OCI-M2 (cell line): Measurements from ENCODE around the gene PDE4D.

Experiments used
- DNase-seq: peaks from one replicate; lab custom pipeline; 2025; ENCODE audit not compliant: unreplicated experiment; lab: John Stamatoyannopoulos, UW

Gene PDE4D

DNA sequence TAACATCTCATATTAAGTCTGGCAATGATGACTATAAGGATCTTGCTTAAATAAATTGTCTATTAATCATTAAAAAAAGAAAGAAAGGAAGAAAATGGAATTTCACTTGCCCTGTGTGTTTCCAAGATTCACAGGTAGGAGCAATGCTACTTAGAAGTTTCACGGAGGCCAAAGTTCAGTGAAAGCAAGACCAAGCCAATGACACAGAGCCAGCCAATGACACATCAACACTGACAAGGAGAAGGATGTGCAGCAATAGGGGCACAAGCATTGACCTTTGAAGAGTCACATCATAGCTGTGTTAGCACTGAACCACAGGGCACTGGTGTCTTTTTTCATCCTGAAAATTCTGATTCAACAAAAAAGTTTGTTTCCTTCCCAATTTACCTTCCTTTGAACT is 364.3 kb downstream of the PDE4D start:
- DNase-seq = no peak

DNA sequence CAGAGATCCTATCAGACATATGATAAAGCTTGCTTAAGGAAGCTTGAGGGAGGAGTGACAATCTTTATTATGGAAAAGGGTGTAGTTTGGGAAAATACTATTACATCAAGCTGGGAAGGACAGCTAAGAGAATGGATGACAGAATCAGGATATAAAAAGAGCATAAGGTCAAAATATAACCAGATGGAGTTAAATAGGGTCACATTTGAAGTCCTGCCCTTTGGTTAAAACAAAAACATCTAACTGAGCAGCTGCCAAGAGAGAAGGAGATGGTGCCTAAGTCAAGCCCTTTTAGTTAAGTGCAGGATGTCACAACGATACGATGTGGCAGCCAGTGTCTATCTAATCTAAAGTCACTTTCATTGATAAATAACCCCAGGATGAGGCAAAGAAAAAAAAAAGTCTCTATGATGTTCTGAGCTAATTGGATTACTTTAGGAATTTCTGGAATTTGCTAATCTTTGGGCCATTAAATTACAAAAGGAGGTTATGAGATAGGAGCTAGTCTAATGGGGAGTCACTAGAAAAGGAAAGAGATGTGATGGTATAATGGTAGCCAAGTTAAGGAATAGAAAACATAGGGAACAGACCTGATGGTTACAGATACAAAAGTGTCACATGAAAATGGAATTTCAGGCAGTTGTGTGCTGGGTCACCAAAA is 365.2 kb downstream of the PDE4D start:
- DNase-seq = no peak

DNA sequence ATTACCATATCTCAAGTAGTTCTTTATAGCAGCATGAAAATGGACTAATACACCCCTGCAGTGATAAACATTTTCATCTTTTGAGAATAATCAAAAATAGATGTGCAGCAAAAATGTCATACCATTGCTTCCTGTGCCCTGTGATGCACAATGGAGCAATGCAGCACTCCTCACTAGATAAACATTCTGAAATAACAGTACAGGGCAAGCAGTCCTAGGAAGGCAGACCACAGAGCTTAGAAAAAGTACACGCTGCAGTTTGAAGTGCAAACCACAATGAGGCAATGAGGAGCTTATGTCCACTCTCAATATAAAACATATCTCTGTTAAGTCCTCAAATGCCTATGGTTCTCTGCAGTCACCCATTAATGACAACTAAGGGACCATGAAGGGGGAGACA is 367.6 kb downstream of the PDE4D start:
- DNase-seq = no peak

DNA sequence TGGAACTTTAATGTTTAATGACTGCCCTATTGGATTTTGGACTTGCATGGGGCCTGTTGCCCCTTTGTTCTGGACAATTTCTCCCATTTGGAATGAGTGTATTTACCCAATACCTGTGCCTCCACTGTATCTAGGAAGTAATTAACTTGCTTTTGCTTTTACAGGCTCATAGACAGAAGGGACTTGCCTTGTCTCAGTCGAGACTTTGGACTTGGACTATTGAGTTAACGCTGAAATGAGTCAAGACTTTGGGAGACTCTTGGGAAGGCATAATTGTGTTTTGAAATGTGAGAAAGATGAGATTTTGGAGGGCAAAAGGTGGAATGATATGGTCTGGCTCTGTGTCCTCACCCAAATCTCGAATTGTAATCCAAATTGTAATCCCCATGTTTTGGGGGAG is 368.2 kb downstream of the PDE4D start:
- no peak for DNase-seq

DNA sequence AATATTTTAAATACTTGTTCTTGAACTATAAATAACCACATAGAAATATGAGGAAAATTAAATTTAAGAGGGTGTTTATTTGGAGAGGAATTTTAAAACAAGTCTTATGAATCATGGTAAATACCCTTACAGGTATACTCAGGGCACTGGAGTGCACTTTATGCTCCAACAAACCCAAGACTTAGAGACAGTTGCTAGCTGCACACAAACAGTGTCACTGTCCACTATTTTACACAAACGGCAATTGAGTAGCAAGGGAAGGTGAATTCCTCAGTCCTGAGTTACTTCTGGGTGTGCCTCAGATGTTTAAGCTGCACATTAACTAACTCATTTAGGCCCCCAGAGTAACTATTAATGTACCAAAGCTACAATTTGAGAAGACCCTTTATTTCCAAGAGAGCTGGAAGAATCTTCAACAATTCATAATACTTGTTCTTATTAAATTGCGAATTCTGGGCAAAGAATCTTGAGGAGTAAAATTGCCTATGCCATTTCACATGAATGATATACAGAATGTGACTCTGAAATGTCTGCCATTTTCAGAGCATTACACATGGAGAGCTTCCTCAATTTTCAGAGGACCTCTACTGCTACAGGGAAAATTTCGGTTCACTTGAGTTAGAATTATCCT is 371.2 kb downstream of the PDE4D start:
- DNase-seq = no peak

DNA sequence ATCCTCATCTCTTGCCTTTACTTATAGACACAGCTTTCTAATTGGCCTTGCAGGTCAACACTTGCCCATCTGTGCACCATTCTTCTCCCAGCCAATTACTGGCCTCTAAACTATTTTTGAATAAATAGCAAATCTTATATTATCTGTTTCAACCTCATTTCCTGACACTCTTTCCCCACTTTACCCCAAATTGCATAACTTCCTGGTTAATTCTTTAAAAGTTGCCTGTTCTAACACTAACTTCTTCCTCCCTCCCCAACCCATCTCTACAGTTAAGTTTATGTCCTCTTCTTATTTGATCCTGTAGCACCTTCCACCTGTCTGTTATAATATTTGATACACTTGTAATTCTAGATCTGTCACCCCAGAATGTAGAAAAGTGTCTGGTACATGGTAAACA is 372.1 kb downstream of the PDE4D start:
- no peak for DNase-seq

DNA sequence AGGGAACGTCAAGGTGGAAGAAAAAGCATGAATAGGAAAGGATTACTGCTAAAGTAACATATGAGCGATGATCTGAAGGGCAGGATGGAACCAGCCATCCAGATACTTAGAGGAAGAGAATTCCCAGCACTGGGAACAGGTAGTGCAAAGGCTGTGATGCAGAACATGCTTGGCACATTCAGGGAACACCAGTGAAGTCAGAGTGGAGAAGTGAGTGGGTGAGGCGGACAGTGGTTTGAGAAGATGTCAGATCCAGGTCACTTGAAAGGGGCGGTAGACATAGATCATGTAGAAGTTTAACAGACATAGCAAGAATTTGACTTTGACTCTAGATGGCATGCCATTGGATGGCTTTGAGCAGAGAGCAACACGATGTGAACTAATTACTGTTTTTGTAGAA is 374.2 kb downstream of the PDE4D start:
- DNase-seq = no peak

DNA sequence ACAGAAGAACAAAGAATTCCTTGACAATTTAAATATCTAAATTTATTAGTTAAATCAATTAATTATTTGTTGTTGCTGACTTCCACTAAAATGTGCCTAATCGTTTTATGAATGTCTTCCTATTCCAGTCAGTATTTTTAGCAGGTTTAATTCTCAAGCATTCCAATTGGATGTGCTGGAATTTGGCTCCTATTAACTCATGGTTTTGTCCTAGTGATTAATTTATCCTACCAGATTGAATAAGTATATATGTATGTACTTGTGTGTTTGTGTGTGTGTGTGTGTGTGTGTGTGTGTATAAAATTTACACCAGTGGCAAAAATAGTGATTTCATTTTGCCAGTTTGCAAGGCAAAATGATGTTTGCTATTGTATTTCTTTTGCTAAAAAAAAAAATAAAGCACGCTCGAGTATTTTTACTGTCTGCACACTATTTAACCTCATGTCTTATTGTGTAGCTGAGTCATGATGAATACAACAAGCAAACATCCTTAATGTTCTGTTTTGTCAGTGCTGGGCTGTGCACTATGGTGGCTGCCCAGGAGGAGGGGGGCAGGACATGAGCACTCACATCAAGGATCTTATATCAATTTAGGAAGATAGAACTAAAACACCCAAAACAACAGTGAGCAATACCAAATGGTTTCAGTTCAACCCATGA is 375.5 kb downstream of the PDE4D start:
- no peak for DNase-seq

DNA sequence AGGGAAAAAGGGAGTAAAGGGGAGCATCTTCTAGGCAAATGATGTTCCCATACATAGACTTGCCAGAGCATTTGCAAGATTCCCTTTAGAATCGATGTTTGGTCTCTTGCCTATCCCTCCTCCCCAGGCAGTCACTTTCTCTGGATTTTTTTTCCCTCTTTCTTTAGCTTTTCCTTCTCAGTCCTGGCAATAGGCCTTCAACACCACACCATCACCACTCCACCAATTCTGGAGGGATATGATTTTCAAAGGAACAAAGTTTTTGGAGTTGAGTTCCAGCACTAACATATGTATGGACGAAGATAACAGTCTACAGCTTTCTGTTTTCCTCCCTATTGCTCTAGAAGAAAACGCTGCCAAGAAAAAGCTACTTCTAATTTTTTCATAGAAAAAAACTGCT is 377.4 kb downstream of the PDE4D start:
- no peak for DNase-seq

DNA sequence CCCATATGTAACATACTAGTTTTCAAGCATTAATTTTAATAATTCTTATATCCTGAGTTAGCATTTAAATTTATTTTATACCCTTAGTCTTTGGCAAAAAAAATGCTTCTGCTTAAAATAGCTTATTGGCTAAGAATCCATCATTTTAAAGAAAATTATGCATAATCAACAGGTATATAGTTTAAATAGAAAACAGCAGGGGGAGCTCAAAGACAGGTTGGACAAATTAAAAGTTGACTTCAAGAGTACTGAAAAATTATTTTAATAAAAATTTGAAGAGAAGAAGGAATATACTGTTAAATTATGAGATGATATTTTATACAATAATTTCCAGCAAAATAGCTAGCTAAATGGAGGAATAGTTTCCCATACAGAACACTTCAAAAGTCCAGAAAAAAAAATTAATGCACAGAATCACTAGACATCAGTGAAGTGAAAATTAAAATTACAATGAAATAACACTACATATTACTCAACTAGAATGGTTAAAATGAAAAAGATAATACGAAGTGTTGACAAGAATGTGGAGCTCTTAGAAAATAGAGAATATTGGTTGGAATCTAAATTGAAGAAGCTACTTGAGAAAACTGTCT is 387.1 kb downstream of the PDE4D start:
- DNase-seq = no peak

DNA sequence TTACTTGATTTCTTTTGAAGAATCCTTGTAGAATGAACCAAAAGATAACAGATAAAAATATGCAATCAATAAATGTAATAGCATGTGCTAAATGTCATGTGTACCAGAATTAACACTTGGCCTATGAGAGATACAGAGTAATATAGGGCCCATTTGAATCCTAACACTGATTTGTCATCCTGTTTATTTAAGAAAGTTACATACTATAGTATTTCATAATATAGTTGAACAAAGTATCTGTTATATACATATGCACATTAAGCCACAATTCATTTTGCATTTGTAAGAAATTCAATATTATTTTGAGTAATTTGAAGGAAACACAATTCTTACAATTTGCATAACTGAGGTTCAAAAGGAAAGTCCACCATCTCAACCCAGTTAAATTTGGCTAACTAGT is 389.5 kb downstream of the PDE4D start:
- DNase-seq = no peak

DNA sequence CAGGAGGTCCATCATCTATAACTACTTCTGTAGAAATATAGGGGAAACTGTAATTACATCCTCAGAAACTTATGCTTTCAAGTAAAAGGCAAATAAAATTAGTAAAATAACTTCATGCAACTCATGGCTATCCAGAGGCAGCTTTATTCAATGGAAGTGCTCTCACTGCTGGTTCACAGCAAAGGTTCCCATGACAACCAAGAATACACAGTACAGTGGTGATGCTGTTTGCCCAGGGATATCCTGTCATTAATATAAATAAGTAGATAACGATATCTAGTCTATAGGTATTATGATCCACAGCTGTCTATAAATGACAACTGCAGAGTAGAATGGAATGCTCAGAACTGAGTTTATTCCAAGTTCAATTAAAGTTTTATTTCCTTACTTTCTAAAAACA is 390.3 kb downstream of the PDE4D start:
- DNase-seq = no peak

DNA sequence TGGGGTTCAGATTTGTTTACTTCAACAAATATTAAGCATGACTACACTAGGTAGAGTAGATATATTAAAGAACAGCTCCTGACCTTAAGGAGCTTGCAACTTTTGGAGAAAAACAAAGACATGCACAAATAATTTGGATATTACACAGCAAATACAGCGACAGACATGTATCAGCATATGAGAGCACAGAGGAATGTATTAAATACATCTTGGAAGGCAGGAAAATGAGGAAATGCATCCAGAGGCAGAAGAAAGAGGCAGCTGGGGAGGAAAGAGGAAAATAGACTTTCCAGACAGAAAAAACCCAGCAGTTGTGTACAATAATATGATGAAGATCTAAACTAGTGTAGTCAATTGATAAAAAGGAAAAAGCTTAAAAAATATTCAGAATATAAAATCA is 392.2 kb downstream of the PDE4D start:
- DNase-seq = no peak

DNA sequence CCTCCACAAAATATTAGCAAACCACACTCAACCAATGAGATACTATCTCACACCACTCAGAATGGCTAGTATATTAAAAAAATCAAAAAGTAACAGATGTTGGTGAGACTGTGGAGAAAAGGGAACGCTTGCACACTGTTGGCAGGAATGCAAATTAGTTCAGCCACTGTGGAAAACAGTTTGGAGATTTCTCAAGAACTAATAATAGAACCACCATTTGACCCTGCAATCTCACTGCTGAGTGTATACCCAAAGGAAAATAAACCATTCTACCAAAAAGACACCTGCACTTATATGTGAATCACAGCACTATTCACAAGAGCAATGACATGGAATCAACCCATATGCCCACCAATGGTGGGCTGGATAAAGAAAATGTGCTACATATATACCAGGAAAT is 393.5 kb downstream of the PDE4D start:
- no peak for DNase-seq

DNA sequence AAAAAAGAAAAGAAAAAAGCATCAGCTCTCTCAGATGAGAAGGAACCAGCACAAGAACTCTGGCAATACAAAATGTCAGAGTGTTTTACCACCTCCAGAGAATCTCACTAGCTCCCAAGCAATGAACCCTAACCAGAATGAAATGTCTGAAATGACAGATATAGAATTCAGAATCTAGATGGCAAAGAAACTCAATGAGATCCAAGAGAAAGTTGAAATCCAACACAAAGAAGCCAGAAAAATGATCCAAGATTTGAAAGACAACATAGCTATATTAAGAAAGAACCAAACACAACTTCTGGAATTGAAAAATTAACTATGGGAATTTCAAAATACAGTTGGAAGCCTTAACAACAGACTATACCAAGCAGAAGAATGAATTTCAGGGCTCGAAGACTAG is 396.3 kb downstream of the PDE4D start:
- DNase-seq = no peak

DNA sequence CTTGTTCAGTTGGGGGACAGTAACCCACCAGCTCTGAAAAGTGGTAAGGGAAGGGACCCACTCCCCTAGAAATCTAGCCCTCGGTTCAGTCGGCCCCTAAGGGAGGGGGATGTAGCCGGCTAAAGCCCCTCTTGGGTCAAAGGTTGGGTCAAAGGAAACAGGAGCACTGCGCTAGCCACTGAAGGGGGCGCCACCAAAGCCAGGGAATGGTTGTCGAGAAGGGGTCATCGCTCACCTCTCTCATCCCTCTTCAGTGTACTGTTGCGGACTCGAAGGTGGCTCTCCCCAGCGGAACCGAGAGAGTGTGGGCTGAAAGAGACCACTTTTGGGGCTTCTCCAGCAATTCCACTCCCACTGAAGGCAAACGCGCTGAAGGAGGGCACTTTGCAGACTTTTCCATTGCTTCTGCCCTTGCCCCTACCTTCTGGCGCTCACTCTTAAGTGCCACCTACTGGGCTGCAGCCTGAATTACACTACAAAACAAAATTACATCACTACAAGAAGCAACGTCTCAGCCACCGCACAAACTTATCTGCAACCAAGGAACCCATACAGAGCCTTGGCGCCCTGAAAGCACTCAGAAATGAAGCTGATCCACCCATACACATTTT is 396.9 kb downstream of the PDE4D start:
- no peak for DNase-seq

DNA sequence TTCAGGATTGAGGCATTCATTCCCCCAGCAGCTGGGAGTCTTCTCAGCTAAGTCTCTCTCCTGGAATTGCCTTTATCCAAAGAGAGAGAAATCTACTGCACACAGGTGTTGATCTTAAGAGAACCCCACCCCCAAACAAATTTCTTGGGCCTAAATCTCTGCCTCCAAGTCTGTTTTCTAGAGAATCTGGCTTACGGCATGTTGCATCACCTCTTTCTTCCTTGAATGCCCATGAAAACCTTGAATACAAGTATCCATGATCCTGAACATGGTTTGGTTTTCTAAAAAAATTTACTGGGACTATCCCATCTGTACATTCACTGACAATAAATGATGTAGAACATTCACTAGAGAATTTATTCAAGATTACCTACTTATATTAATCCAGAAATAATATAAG is 401.6 kb downstream of the PDE4D start:
- no peak for DNase-seq

DNA sequence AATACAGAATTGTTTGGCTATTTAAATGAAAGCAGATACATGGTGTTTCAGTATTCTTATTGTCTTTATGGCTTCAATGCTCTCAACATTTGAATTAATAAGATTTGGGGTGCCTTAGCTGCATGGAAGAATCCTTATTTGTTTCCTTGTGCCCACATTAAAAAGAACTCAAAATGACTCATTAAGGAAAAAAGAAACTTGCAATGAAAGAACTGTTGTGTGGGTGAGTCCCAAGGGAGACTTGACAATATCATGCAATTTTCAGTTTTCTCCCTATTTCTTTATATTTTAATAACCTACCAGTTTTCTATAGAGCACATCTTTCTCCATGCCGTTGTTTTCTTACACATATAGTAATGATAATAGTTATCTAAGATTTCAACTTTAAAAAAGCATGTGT is 404.0 kb downstream of the PDE4D start:
- no peak for DNase-seq

DNA sequence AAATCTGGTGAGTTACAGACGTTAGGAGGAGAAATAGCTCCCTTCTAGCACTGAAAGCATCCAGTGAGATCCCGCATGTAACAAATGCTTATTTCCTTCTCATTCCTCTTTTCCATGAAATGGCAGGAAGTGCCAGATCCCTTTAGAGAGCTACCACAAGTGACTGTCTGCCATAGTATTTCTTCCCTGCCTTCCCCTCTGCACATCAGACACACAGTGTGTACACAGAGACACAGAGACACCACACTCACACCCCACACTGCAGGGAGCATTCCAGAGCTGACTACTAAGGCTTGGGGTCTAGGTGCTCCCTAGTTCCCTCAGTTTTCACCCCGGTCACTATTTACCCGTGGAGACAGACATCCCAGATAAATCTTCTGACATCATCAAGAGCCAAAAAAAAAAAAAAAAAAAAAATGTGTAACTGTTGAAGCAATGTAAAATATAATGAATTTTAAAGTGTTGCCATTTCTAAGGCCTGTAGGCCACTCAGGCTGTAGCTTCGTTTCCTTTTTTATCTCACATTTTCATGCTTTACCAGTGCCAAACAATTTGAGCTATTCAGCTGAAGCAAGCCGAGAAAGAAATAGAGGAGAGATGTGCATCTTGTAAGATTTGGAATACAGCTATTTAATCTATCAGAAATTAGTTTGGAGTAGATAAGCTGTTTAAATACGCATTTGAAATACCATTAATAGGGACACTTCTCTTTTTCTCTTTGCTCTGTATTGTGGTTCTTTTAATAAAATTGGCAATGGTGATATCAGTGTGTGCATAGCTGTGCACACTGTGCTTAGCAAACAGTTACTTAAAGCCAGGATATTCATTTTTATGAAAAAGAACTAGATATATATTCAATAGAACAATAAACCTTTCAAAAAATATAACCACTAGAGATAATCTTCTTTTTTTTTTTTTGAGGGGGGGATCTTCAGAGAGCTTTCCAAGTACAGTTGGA is 405.5 kb downstream of the PDE4D start:
- no peak for DNase-seq

DNA sequence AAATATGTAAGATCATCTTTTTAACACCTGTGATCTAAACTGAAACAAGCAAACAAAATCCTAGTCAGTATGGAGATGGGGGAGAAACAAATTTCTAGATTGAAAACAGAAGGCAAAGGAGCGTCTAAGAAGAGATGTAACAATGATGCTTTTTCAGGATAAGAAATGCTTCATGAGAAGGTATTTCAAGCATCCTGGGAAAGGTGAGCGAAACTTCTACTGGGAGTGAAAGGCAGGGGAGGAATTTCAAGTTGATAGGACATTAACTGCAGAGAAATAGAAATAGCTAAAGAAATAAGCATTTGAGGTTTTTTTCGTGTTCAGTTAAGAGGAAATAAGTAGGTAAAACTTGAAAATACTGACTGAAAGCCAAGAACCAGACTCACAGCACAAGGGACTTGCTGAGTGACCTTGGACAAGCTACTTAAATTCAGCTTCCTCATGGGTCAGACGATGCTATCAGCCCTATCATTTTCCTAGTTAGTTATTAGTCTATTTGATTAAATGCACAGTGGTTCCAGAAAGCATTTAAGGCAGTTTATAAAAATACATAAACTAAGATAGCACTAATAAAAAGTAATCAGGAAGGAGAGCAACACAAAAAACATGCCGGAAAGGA is 406.3 kb downstream of the PDE4D start:
- no peak for DNase-seq
